Measurements from ENCODE around the gene KCNQ4.

Gene KCNQ4

DNA sequence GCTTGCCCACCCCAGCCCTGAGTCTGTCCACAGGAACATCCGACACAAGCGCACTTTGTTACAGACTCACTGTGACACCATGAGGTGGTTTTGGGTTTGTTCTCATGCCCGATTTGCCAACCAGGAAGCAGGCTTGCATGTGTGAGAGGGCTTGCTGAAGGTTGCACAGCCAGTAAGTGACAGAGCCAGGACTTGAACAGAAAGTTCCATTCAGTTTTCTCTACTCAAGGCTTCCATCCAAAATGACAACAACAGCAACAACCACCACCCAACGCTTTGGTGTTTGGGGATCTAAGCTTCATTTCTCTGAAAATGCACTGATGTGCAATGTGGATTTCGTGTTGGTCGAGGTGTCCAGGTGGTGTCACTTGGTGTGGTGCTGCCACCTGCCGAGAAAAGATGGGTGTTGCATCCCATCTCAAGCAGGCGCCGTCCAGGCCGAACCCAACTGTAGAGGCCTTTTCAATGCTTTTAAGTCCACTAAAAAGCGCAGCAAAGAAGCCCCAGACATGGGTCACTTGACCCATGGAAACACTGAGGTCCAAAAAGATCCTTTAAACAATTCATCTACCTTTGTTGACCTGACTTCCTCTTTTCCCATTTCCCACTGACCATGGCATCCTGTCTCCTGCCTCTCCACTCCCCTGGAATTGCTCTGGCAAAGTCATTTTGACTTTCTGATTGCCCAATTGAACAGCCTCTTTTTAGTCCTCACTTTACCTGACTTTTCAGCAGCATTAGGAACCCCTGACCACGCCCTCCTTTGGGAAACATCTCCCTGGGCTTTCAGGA, 66.4 kb downstream of the KCNQ4 start:
- Histone ChIP-seq H3F3A (ENCODE audit: insufficient read depth, low read length) (no peaks in the 10 kb centered on the region), H3K36me3 (ENCODE audit: insufficient read depth, low read length) (no peaks in the 10 kb centered on the region), H3K4me3 (ENCODE audit: low read depth, low read length, poor library complexity, severe bottlenecking) (no peak overlapping the region), H3K79me2 (ENCODE audit: insufficient read depth, low read length) (no peaks in the 10 kb centered on the region), H3K9me3 (ENCODE audit: low read length) (no peaks in the 10 kb centered on the region), H4K20me1 (ENCODE audit: insufficient read depth, low read length) (no peaks in the 10 kb centered on the region), H2AFZ (ENCODE audit: low read length) (no peak overlapping the region), H3K27ac (ENCODE audit: low read depth, low read length, poor library complexity, severe bottlenecking) (no peak overlapping the region), H3K4me2 (ENCODE audit: low read length) (peak overlapping the region; percentile 33; the same call in 1 of the 2 replicates), H3K9ac (ENCODE audit: low read length) (no peak overlapping the region), H3K27me3 (ENCODE audit: insufficient read depth, low read length) (no peaks in the 10 kb centered on the region), H3K9me2 (ENCODE audit: low read depth, low read length) (no peaks in the 10 kb centered on the region), H3K4me1 (ENCODE audit: insufficient read depth, low read length, severe bottlenecking) (peaks cover 5% of the 10 kb centered on the region)
- no peak for TF ChIP-seq EZH2 (IDR thresholded peaks at IDR 0.05; ENCODE audit: borderline replicate concordance, low read length)
- TF ChIP-seq, protein P1, sequence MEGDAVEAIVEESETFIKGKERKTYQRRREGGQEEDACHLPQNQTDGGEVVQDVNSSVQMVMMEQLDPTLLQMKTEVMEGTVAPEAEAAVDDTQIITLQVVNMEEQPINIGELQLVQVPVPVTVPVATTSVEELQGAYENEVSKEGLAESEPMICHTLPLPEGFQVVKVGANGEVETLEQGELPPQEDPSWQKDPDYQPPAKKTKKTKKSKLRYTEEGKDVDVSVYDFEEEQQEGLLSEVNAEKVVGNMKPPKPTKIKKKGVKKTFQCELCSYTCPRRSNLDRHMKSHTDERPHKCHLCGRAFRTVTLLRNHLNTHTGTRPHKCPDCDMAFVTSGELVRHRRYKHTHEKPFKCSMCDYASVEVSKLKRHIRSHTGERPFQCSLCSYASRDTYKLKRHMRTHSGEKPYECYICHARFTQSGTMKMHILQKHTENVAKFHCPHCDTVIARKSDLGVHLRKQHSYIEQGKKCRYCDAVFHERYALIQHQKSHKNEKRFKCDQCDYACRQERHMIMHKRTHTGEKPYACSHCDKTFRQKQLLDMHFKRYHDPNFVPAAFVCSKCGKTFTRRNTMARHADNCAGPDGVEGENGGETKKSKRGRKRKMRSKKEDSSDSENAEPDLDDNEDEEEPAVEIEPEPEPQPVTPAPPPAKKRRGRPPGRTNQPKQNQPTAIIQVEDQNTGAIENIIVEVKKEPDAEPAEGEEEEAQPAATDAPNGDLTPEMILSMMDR (IDR thresholded peaks at IDR 0.05; ENCODE audit: low read length), result peak; percentile 92

- no peaks in the 10 kb centered on the region for H3F3A ChIP-seq (ENCODE audit: insufficient read depth, low read length)
- no peak overlapping the region for H3K4me3 ChIP-seq (ENCODE audit: low read depth, low read length, poor library complexity, severe bottlenecking)
- no peaks in the 10 kb centered on the region for H3K9me2 ChIP-seq (ENCODE audit: low read depth, low read length)
- no peaks in the 10 kb centered on the region for H4K20me1 ChIP-seq (ENCODE audit: insufficient read depth, low read length)
- H3K4me1 ChIP-seq (ENCODE audit: insufficient read depth, low read length, severe bottlenecking), result peaks cover 5% of the 10 kb centered on the region
- no peak overlapping the region for H3K4me2 ChIP-seq (ENCODE audit: low read length)
- TF ChIP-seq, protein P1 (IDR thresholded peaks at IDR 0.05; ENCODE audit: low read length), result no peak
- no peak for TF ChIP-seq EZH2 (IDR thresholded peaks at IDR 0.05; ENCODE audit: borderline replicate concordance, low read length)
- no peaks in the 10 kb centered on the region for H3K27me3 ChIP-seq (ENCODE audit: insufficient read depth, low read length)
- no peak overlapping the region for H2AFZ ChIP-seq (ENCODE audit: low read length)
- H3K9ac ChIP-seq (ENCODE audit: low read length), result no peak overlapping the region
- H3K9me3 ChIP-seq (ENCODE audit: low read length), result no peaks in the 10 kb centered on the region
- no peaks in the 10 kb centered on the region for H3K79me2 ChIP-seq (ENCODE audit: insufficient read depth, low read length)
- no peak overlapping the region for H3K27ac ChIP-seq (ENCODE audit: low read depth, low read length, poor library complexity, severe bottlenecking)
- H3K36me3 ChIP-seq (ENCODE audit: insufficient read depth, low read length), result no peaks in the 10 kb centered on the region
Measured at GRCh38 chr1:40851643-40852042, 68.1 kb downstream of the KCNQ4 start.

DNA sequence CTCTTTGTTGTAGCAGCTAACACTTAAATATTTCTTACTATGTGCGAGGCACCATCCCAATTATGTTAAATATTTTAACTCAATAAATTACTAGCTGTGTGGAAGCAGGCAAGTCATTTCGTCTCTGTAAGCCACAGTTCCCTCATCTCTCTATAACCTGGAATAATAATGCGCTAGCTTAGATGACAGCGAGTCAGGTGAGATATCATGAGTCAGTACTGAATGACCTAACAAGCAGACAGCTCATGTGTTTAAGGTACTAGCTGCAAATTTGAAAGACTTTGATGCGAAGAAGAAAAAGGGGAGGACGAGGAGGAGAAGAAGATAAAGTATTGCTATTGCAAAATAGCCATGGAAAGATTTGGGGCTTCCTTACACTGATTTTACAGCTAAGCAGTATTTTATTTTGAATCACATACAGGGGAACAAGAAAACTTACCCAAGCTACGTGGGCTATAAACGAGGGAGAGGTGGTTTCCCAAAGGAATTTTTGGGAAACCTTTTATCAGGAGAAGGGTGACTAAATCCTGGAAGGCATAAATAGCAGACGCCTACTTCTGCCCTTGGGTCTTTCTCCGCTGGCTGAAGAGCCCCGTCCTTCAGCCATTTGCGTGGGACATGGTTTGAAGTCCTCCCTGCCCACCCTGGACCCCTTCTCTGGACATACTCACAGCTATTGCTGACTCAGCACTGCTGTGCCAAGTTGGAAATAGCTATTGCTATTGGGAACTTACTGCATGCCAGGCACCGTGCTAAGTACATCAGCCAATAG, 69.7 kb downstream of the KCNQ4 start:
- TF ChIP-seq, protein P1 (IDR thresholded peaks at IDR 0.05; ENCODE audit: low read length), result no peak
- no peak for TF ChIP-seq EZH2 (IDR thresholded peaks at IDR 0.05; ENCODE audit: borderline replicate concordance, low read length)
- Histone ChIP-seq H3K4me2 (ENCODE audit: low read length) (no peak overlapping the region), H4K20me1 (ENCODE audit: insufficient read depth, low read length) (no peaks in the 10 kb centered on the region), H3K9me2 (ENCODE audit: low read depth, low read length) (no peaks in the 10 kb centered on the region), H3K9me3 (ENCODE audit: low read length) (no peaks in the 10 kb centered on the region), H3K4me1 (ENCODE audit: insufficient read depth, low read length, severe bottlenecking) (peaks cover 5% of the 10 kb centered on the region), H2AFZ (ENCODE audit: low read length) (no peak overlapping the region), H3F3A (ENCODE audit: insufficient read depth, low read length) (no peaks in the 10 kb centered on the region), H3K36me3 (ENCODE audit: insufficient read depth, low read length) (no peaks in the 10 kb centered on the region), H3K27ac (ENCODE audit: low read depth, low read length, poor library complexity, severe bottlenecking) (no peak overlapping the region), H3K79me2 (ENCODE audit: insufficient read depth, low read length) (no peaks in the 10 kb centered on the region), H3K4me3 (ENCODE audit: low read depth, low read length, poor library complexity, severe bottlenecking) (no peak overlapping the region), H3K27me3 (ENCODE audit: insufficient read depth, low read length) (no peaks in the 10 kb centered on the region), H3K9ac (ENCODE audit: low read length) (no peak overlapping the region)
